UCSD-AML1 (cell line): ENCODE results near the gene AMPD1.

Experiments used
- DNase-seq: peaks from one replicate; lab custom pipeline; 2025; ENCODE audit not compliant: unreplicated experiment; lab: John Stamatoyannopoulos, UW

The AMPD1 gene

DNA sequence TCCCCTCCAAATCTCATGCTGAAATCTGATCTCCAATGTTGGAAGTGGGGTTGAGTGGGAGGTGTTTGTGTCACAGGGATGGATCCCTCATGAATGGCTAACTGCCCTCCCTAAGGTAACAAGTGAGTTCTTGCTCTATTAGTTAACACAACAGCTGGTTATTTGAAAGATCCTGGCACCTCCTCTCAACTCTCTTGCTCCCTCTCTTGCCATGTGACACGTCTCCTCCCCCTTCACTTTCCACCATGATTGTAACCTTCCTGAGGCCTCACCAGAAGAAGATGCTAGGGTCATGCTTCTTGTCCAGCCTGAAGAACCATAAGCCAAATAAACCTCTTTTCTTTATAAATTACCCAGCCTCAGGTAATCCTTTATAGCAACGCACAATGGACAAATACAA, 54.0 kb downstream of the AMPD1 start:
- no peak for DNase-seq

DNA sequence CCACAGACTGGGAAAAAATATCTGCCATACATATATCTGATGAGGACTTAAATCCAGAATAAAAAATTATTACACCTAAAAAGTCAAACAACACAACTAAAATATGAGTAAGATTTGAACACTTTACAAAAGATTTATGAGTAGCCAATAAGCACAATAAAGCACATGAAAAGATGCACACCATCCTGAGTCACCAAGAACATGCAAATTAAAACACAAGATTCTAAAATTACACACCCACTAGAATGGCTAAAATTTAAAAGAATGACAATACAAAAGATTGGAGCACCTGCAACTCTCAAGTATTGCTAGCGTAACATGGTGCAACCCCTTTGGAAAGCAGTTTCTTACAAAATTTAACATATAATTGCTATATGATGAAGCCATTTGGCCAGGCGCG, 56.4 kb downstream of the AMPD1 start:
- no peak for DNase-seq

DNA sequence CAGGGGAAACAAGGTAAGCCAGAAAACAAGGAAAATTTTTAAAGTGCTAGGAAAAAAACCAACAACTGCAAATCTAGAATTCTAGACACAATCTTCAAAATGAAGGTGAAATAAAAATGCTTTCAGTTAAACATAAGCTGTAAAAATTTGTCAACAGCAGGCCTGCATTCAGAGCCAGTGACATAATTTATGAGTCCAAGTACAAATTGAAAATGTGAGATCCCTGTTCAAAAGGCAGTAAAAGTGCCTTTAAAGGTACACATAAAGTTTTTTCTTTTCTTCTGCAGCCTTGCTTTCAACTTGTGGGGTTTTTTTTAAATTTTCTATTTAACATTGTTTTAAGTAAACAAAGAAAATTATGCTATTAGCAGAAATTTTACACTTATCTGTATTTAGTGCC, 62.9 kb downstream of the AMPD1 start:
- DNase-seq = no peak

- DNase-seq = no peak
Observed at GRCh38 chr1:114627107-114627506, 68.2 kb downstream of the AMPD1 start.

GRCh38 chr1:114623364-114623763, 72.0 kb downstream of the AMPD1 start:
- DNase-seq = no peak
